Inflammatory macrophage treated with lipopolysaccharide for 1 hour (primary cell): ENCODE data around the gene HIVEP3.
A peak's percentile ranks its signal among the peaks of the same experiment; 100 is the strongest.

Experiments
- DNase-seq, 2 donors: peaks; one replicate each; pipeline ENCODE4 v3.0.0-alpha.2; 2020 to 2022

Gene HIVEP3

DNA sequence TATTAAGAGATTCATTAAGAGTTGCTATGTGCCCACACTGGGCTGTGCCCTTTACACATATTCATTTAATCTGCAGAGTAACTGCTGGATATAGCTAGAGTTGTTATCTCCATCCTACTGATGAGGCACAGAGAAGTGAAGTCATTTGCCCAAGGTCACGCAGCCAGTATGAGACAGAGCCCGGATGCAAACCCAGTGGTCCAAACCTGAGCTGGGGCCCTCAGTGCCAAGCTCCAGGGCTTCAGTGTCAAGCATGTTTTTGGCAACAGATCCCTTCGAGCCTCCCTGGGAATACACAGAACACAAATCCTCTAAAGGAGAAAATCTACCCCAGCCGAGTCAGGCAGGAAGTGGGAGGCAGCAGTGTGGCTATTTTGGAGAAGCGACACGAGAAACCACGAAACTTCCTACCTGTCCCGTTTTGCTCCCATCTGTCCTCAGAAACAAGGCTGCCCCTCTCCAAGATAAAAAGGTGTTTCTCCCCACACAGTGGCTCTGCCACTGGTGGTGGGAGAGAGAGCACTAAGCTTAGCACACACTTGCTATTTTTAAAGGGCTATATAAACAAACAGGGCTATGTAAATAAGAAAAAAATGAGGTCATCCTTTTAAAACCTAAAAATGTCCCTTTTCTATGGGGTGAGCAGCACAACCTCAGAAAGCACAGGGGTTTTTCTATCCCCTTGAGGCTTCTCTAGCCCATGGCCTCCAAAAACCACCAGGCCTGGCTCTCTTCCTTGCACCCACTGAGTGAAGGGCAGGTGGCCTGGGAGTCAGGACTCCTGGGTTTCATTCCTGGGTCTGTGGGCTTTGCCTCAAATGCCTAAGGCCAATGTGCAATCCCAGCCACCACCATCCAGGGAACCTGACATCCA lies 295.6 kb downstream of the HIVEP3 start:
- peak; percentile 18 to 50 for DNase-seq

- DNase-seq: no peak
These were observed 296.3 kb downstream of the HIVEP3 start for GRCh38 chr1:41622402-41622801.

GRCh38 chr1:41621791-41622190 lies 296.9 kb downstream of the HIVEP3 start:
- DNase-seq: no peak

GRCh38 chr1:41621256-41621655 lies 297.5 kb downstream of the HIVEP3 start:
- no peak for DNase-seq

GRCh38 chr1:41620365-41621169 lies 298.2 kb downstream of the HIVEP3 start:
- DNase-seq: no peak

DNA sequence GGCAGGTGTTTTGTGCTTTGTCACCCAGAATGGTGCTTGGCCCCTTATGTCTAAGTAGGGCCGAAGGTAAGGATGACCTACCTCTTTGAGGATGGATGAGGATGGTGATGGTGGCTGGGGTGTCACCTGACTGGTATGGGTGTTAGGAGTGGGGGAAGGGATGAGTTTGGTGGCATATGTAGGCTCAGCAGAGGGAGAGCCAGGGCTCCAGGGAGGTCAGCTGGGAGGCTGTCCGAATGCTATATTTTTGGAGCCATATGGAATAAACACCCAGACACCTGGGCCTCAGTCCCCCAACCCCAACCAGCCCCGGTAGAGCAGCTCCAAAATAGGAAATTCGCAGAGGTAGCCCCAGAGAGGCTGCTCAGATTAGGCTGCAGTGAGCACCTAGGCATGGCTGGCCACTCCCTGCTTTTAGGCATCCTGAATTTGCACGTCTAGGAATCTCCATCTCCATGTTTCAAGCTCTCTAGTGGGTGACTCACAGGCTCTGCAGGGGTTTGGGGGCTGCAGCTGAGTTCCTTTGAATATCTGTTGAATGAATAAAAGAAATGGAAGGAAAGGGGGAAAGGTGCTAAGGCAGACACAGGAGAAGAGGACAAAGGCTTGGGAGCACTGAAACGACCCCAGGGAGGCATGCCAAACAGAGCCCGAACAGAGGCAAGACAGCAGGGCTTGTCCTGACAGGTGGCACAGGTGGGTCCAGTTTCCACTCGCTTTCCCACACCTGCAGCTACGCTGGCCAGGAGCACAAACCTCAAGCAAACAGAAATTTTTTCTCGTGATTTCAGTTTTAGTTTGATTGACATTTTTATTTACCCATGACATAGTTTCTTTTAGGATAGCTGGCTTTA lies 299.0 kb downstream of the HIVEP3 start:
- DNase-seq: no peak

- DNase-seq: no peak
These were observed 299.9 kb downstream of the HIVEP3 start for GRCh38 chr1:41618871-41619270.

DNA sequence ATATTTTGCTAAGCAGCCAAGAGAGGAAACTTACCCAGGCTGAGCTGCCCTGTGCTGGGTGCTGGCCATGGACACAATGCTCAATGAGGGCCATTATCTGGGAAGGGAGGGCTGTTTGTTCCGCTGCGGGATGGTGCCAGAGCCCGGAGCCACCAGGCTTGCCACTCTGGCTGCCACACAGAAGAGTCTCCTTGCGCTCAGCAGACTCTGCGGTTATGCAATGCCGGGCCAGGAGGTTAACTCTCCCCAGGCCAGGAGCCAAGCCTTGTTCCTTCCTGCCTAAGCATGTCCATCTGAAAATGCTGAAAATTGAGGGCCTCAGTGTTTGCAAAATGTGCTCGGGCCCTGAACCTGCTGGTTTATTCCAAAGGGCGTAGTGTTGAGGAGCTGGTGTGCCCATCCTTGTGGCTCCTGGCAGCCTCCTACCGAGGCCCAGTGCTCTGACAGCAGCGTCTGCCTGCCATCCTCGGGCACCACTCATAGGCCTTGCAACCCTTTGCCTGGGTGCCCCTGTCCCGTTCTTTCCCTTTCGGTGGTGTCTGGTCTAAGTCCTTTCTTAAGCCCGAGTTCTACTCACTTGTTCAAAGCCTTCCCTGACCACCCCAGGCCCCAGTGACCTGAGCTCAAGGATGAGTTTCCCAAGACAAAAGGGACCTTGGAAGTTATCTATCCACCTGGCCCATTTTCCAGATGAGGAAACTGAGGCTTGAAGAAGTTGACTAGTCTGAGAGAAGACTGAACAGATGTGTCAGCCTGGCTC lies 300.5 kb downstream of the HIVEP3 start:
- peak in 1 of 2 donors; percentile 32 for DNase-seq

- no peak for DNase-seq
These were observed 301.4 kb downstream of the HIVEP3 start for GRCh38 chr1:41617336-41617735.

DNA sequence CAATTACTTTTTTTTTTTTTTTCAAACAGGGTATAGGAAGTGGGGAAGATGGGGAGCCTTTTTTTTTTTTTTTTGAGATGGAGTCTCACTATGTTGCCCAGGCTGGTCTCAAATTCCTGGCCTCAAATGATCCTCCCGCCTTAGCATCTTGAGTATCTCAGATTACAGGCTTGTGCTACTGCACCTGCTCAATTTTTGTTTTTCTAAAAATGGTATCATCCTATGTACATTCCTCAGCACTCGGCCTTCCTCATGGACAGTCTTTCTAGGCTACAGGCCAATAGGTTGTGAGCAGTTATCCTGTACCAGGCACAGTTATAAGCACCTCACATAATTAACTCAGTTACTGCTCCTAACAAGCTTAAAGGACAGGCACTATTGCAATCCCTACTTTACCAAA lies 302.2 kb downstream of the HIVEP3 start:
- DNase-seq: no peak

- DNase-seq: no peak
These were observed 302.7 kb downstream of the HIVEP3 start for GRCh38 chr1:41615981-41616380.

DNA sequence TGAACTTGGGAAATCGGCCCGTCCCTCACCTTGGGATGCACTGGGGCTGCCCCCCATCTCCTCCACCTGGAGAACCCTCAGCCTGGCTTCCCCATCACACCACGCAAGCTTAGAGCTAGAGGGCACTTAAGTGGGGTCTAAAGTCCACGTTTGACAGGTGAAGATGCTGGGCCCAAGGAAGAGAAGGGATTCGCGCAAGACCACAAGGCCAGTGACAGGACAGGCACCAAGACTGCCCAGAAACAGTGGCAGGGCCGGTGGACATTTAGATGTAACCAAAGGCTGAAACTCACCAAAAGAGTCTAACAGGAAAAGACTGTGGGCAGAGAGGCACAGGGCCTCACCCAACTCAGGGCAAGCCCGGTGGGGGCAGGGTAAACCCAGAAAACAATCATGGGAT lies 303.4 kb downstream of the HIVEP3 start:
- no peak for DNase-seq

DNA sequence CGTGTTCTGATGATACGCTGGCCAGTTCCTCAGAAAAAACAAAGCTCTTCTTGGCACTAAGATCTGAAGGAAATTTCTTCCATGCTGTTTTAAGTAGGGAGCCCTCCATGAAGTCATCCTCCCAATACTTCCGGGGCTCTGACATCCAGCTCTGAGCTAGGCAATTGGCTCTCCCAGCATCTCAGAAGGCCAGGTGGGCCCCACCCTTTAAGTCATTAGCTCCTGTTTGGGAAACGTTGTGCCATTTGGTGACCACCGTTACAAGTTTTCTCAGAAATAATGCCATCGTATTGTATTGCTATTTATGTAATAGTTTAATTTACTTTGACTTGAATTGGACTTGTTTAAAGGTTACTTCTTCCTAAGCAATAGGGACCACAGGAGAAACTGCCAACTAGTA lies 303.9 kb downstream of the HIVEP3 start:
- DNase-seq: no peak

DNA sequence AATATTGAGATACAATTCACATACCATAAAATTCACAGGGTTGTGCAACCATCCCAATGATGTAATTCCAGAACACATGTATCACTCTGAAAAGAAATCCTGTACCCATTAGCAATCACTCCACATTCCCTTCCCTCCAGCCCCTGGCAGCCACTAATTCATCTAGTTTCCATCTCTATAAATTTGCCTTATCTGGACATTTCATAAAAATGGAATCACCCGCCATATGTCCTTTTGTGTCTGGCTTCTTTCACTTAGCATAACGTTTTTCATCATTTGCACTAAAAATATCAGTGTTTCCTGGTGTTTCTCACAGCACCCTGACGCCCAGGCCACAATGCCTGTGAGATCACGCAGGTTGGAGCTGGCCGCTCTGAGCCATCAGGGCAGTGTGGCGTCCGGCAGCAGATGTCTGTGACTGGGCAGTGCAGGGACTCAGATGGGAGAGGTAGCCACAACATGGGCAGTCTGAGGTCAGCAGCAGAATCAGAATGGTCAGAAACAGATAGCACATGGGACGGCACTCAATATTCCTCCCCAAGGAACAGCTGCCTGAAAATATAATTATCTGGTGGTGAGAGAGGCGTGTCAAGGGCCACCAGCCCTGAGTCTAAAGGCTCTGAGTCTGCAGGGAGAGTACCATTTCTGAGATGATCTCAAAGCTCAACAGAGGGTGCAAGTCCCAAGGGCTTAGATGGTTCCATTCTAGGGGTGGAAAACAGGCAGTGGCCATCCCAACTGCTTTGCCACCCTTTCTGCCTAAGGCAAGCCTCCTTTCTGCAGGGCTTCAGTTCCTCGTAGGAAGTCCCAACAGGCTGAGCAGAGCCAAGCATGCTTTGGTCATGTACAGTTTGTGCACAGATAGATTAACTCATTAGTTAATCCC lies 304.8 kb downstream of the HIVEP3 start:
- DNase-seq: peak; percentile 86 to 98

- no peak for DNase-seq
These were observed 305.8 kb downstream of the HIVEP3 start for GRCh38 chr1:41612953-41613352.

DNA sequence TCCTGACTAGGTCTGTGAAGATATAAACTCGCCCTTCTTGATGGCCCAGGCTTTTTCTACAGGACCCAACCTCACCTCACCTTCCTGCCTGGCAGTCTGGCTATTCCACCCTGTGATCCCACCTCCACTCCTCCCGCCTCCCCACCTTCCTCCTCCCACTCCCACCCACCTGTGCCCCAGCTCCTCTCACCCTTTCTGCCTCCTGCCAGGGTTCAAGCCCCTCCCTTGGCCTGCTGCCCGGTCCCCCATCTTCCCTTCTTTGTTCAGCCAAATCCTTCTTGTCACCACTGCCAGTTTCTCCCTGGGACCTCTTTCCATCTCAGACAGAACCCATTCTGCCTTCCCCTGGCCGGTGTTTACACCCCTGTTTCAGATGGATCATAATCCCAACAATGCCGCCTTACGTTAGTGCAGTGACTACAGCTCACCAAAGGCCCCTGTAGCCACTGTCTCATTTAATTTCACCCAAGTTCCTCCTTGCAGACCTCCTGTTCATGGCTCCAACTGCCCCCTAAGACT lies 306.7 kb downstream of the HIVEP3 start:
- DNase-seq: no peak

DNA sequence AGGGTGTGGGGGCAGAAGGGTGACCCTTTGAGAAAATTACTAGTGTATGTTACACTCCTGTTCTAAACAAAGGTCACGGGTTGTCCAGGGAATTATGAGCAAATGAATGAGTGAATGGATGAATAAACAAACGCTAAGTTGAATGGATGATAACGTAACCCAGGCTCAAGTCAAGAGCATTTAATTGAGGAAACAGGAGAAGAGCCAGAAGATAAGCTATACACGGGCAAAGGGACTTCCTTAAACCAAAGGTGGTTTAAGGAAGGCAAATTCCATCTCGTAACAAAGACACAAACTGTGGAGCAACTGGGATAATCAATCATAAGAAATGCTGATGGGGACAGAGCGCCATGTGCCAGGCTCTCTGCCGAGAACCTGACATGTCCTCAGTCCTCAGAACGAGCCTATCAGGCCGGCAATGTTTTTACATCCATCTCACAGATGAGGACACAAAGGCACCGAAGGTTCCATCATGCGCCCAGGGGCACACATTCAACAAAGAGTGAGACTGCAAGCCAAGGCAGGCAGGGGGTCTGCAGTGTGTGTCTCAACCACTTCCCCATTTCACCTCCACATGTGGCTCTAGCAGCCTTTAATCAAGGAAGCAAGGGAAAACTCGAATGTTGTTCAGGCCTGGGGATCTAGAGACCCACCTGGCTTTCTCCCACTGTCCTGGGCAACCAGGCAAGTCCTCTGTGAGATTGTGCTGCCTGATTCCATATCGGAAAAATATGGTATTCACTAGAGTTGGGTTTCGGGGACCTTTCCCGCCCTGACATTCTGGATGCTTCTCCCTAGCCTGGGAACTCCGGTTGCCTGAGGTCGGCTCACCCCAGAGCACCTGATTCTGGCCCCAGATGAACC lies 307.4 kb downstream of the HIVEP3 start:
- DNase-seq: no peak

DNA sequence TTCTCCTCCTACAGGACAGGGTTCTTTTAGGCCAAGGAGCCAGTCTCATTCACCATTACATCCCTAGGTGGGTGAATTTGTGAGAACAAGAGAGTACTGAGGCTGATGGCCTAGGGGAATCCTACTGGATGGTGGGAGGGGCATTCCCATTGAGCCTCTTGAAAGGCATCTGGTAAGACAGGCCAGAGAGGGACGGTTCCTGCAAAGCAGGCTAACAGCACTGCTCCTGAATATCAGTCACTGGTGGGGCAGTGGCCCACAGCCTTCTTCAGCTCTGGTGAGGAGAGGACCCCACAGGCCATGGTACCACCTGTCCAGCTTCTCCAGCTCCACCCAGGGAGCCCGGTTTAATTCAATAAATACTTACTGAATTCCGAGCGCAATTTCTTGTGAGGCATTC lies 308.4 kb downstream of the HIVEP3 start:
- no peak for DNase-seq

- DNase-seq: no peak
These were observed 309.4 kb downstream of the HIVEP3 start for GRCh38 chr1:41609166-41609883.
